ENCODE data around the gene AQP2. TPM values are rescaled to one million over a fixed set of nuclear protein-coding genes. Genes with fewer than 3 reads are reported as not detected.

AQP2 gene
- total RNA-seq, 1 experiment from 2014 or later, result not detected

DNA sequence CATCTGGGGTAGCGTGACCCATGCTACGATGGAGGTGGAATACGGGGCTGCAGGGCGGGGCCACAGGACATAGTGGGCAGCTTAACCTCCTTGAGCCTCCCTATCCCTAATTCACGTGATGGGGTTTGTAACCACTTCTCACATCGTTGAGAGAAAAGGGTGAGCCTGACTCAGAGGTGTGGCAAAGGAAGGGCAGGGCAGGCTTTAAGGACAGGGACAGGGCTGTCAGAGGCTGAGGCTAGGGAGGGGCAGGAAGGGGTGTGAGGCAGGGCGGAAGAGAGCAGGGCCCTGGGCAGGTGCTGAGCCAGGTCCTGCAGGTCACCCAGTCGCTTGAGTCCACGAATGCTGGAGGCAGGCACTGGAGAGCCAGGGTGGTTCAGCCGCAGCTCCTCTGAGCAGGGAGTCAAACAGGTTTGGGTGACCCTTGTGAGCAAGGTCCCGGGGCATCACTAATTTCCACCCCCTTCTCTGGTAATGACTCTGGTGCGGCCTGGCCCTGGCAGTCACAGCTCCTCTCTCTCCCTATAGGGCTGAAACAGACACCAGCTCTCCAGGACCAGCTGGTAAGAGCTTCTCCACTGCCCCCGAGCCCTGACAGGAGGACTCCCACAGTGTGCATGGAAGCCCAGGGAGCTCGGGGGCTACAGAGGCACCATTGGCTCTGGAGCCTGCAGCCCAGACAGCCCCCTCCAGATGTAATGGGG lies 7.5 kb upstream of the AQP2 start (continued):
- TF ChIP-seq RAD21 (IDR thresholded peaks at IDR 0.05; ENCODE audit: low read depth) (no peak), TCF7L2 (IDR thresholded peaks at IDR 0.05; ENCODE audit: borderline replicate concordance, extremely low read depth, insufficient read depth, insufficient read length) (no peak), EZH2 (IDR thresholded peaks at IDR 0.05) (no peak), ATF3 (IDR thresholded peaks at IDR 0.05) (no peak), EZH2phosphoT487 (IDR thresholded peaks at IDR 0.05; ENCODE audit: borderline replicate concordance) (no peak), EGR1 (IDR thresholded peaks at IDR 0.05; ENCODE audit: low read depth) (no peak), ELF1 (IDR thresholded peaks at IDR 0.05; ENCODE audit: borderline replicate concordance, low read depth) (no peak)

GRCh38 chr12:49943625-49943960 lies 6.9 kb upstream of the AQP2 start:
- no peak overlapping the region for H3K27ac ChIP-seq (ENCODE audit: low read depth, low read length)
- CTCF ChIA-PET, result no interaction called here
- H2AFZ ChIP-seq (ENCODE audit: low read depth, low read length, poor library complexity, severe bottlenecking), result no peak overlapping the region

GRCh38 chr12:49944046-49944445 lies 6.5 kb upstream of the AQP2 start:
- ChIA-PET CTCF (no interaction called here), POLR2A (no interaction called here), RAD21 (ENCODE audit: low non-redundant PET in 1 of 2, low total read pairs in 2 of 2, uncharacterized antibody in 2 of 2, unreplicated experiment in 2 of 2) (no interaction called here)
- Histone ChIP-seq H3K27ac (ENCODE audit: low read depth, low read length) (no peak overlapping the region), H4K20me1 (ENCODE audit: insufficient read depth) (no peaks in the 10 kb centered on the region), H3K36me3 (ENCODE audit: control insufficient read depth in 1 of 2, insufficient read depth in 2 of 2, low read length in 2 of 2) (no peaks in the 10 kb centered on the region), H3K27me3 (ENCODE audit: insufficient read depth, low read length) (no peaks in the 10 kb centered on the region), H3K9me2 (ENCODE audit: insufficient read depth) (no peaks in the 10 kb centered on the region), H3K4me2 (ENCODE audit: low read length) (no peak overlapping the region), H3K4me3 (replicated peaks in 1 of 2; ENCODE audit: low read depth in 1 of 2, low read length in 2 of 2) (no peak overlapping the region), H3K9me3 (ENCODE audit: control insufficient read depth in 1 of 2, insufficient read depth in 1 of 2, low read depth in 1 of 2, low read length in 2 of 2) (no peaks in the 10 kb centered on the region), H2AFZ (ENCODE audit: low read depth, low read length, poor library complexity, severe bottlenecking) (no peak overlapping the region), H3K79me2 (ENCODE audit: insufficient read depth, low read length) (no peaks in the 10 kb centered on the region), H3K9ac (ENCODE audit: low read length) (no peak overlapping the region), H3K4me1 (ENCODE audit: control insufficient read depth in 1 of 2, insufficient read depth in 2 of 2, low read length in 2 of 2) (peaks cover 3 to 13% of the 10 kb centered on the region in 2 experiments; a peak in 3 of 4 replicates)
- TF ChIP-seq ZNF274 (IDR thresholded peaks at IDR 0.05; ENCODE audit: low read depth, low read length) (no peak), ELF1 (IDR thresholded peaks at IDR 0.05; ENCODE audit: borderline replicate concordance, low read depth) (no peak), CBX3 (IDR thresholded peaks at IDR 0.05; ENCODE audit: low read depth) (no peak), EGR1 (IDR thresholded peaks at IDR 0.05; ENCODE audit: low read depth) (no peak), CTCF (IDR thresholded peaks at IDR 0.05 in 2 of 3, conservative IDR thresholded peaks at IDR 0.05 in 1 of 3; ENCODE audit: borderline replicate concordance in 1 of 3, insufficient read depth in 1 of 3, low read depth in 2 of 3, low read length in 2 of 3) (no peak), EZH2 (IDR thresholded peaks at IDR 0.05) (no peak)
- no peak for DNase-seq (ENCODE audit: low read depth, low spot score)
- intact Hi-C loops (cut with micrococcal nuclease), result no loop called here
- no TSS peak for BruUV-seq (replicated peaks)
- ATAC-seq, result no peak

More at GRCh38 chr12:49943625-49943960, 6.9 kb upstream of the AQP2 start:
- no peak for TF ChIP-seq EZH2 (IDR thresholded peaks at IDR 0.05)
- Histone ChIP-seq H3K9me2 (ENCODE audit: insufficient read depth) (no peaks in the 10 kb centered on the region), H3K4me2 (ENCODE audit: low read length) (no peak overlapping the region), H4K20me1 (ENCODE audit: insufficient read depth) (no peaks in the 10 kb centered on the region), H3K4me3 (replicated peaks in 1 of 2; ENCODE audit: low read depth in 1 of 2, low read length in 2 of 2) (no peak overlapping the region), H3K9ac (ENCODE audit: low read length) (no peak overlapping the region), H3K4me1 (ENCODE audit: control insufficient read depth in 1 of 2, insufficient read depth in 2 of 2, low read length in 2 of 2) (peaks cover 3 to 13% of the 10 kb centered on the region in 2 experiments; a peak in 3 of 4 replicates), H3K9me3 (ENCODE audit: control insufficient read depth in 1 of 2, insufficient read depth in 1 of 2, low read depth in 1 of 2, low read length in 2 of 2) (no peaks in the 10 kb centered on the region), H3K36me3 (ENCODE audit: control insufficient read depth in 1 of 2, insufficient read depth in 2 of 2, low read length in 2 of 2) (no peaks in the 10 kb centered on the region), H3K79me2 (ENCODE audit: insufficient read depth, low read length) (no peaks in the 10 kb centered on the region), H3K27me3 (ENCODE audit: insufficient read depth, low read length) (no peaks in the 10 kb centered on the region)
- intact Hi-C loops (cut with micrococcal nuclease), result no loop called here
- no peak for ATAC-seq
- no TSS peak for BruUV-seq (replicated peaks)
- POLR2A ChIA-PET, result no interaction called here
- DNase-seq (ENCODE audit: low read depth, low spot score), result no peak
- RAD21 ChIA-PET (ENCODE audit: low non-redundant PET in 1 of 2, low total read pairs in 2 of 2, uncharacterized antibody in 2 of 2, unreplicated experiment in 2 of 2), result no interaction called here

All from HCT116 (cell line).